Spleen (tissue), 7 donors: ENCODE measurements around the gene VAV2.

ENCODE experiments used
- CTCF ChIP-seq, 11 experiments: fragments of 200-600 bp in 7 of 11; fragments of 450-650 bp in 4 of 11; sonication (generic) in 4 of 11; IDR thresholded peaks in 8 of 11; conservative IDR thresholded peaks in 3 of 11; 1 replicate in 7 of 11; 2 replicates in 4 of 11; pipeline versions ENCODE4 v1.4.0 to v1.8.0; 2016 to 2021; ENCODE audit warnings: antibody characterized with exemption in 11 of 11, inconsistent platforms in 4 of 11, mild to moderate bottlenecking in 1 of 11
- POLR2A ChIP-seq, 3 donors: fragments of 450-650 bp; IDR thresholded peaks; one replicate each; pipeline ENCODE4 v1.5.1; 2017; ENCODE audit warnings: antibody characterized with exemption in 3 of 3, mild to moderate bottlenecking in 1 of 3
- POLR2AphosphoS5 ChIP-seq, 3 donors: sonication (generic); formaldehyde crosslinking; IDR thresholded peaks; one replicate each; pipeline ENCODE4 v1.5.1; 2017; ENCODE audit warnings: antibody characterized with exemption in 3 of 3
- donor health status: DM: no; HTN: no; CAD: no; lungs with moderate emphysema.
- donor health status: DM: no; HTN: no; CAD: no.
- donor health status: DM: no; HTN: no; CAD: no.

- no peak for TF ChIP-seq CTCF (IDR thresholded peaks at IDR 0.05 in 8 of 11, conservative IDR thresholded peaks at IDR 0.05 in 3 of 11)
- TF ChIP-seq POLR2AphosphoS5 (IDR thresholded peaks at IDR 0.05): no peak
- TF ChIP-seq POLR2A (IDR thresholded peaks at IDR 0.05): no peak
These were observed 176.3 kb downstream of the VAV2 start for GRCh38 chr9:133815781-133816180.
